SKM-1 treated with dmso at 0.1 percent for 144 hours (cell line): Measurements from ENCODE around the gene SMYD2.

ENCODE experiments used
- DNase-seq: peaks from one replicate; lab custom pipeline; 2025; ENCODE audit not compliant: unreplicated experiment; lab: John Stamatoyannopoulos, UW

SMYD2 gene

GRCh38 chr1:214300149-214300780 lies 19.3 kb downstream of the SMYD2 start:
- no peak for DNase-seq

GRCh38 chr1:214301526-214301925 lies 20.6 kb downstream of the SMYD2 start:
- DNase-seq: no peak

- no peak for DNase-seq
These were observed 22.4 kb downstream of the SMYD2 start for GRCh38 chr1:214303141-214303930.

- no peak for DNase-seq
These were observed 24.3 kb downstream of the SMYD2 start for GRCh38 chr1:214305164-214305751.

- DNase-seq: no peak
These were observed 25.3 kb downstream of the SMYD2 start for GRCh38 chr1:214306269-214306668.

GRCh38 chr1:214310010-214310409 lies 29.1 kb downstream of the SMYD2 start:
- DNase-seq: no peak

GRCh38 chr1:214310777-214311690 lies 30.1 kb downstream of the SMYD2 start:
- DNase-seq: no peak

GRCh38 chr1:214312530-214313051 lies 31.6 kb downstream of the SMYD2 start:
- DNase-seq: no peak

GRCh38 chr1:214314178-214314843 lies 33.4 kb downstream of the SMYD2 start:
- no peak for DNase-seq

GRCh38 chr1:214316593-214316992 lies 35.6 kb downstream of the SMYD2 start:
- no peak for DNase-seq

- no peak for DNase-seq
These were observed 36.3 kb downstream of the SMYD2 start for GRCh38 chr1:214317300-214317699.

GRCh38 chr1:214317734-214318133 lies 36.8 kb downstream of the SMYD2 start:
- no peak for DNase-seq

GRCh38 chr1:214318356-214318755 lies 37.4 kb downstream of the SMYD2 start:
- DNase-seq: no peak

GRCh38 chr1:214318956-214319736 lies 38.2 kb downstream of the SMYD2 start:
- no peak for DNase-seq

GRCh38 chr1:214319938-214320337 lies 39.0 kb downstream of the SMYD2 start:
- DNase-seq: no peak

- DNase-seq: no peak
These were observed 40.9 kb downstream of the SMYD2 start for GRCh38 chr1:214321705-214322453.

- no peak for DNase-seq
These were observed 44.2 kb downstream of the SMYD2 start for GRCh38 chr1:214324896-214325800.

GRCh38 chr1:214326406-214326805 lies 45.4 kb downstream of the SMYD2 start:
- DNase-seq: no peak
